GM19324 (cell line): Measurements from ENCODE around the gene PCK2.
"Not testable (repeated sequence)": the region's sequence is repeated elsewhere in the genome, so short reads cannot be mapped to it uniquely, and the experiment has no call there.

ENCODE experiments used
- ATAC-seq: cut with Tn5 transposase; IDR thresholded peaks from one replicate; pipeline ENCODE4 v1.9.1; 2021; ENCODE audit warnings: mild to moderate bottlenecking, moderate library complexity; ENCODE audit not compliant: unreplicated experiment, low FRiP score

PCK2 gene

GRCh38 chr14:24093207-24093900, 757 bp upstream of the PCK2 start:
- ATAC-seq, result no peak

GRCh38 chr14:24094841-24095270, 745 bp downstream of the PCK2 start:
- ATAC-seq, result no peak

GRCh38 chr14:24095271-24096068, 1.4 kb downstream of the PCK2 start:
- ATAC-seq, result peak; percentile 43

- ATAC-seq, result no peak
Measured at GRCh38 chr14:24096545-24097181, 2.6 kb downstream of the PCK2 start.

DNA sequence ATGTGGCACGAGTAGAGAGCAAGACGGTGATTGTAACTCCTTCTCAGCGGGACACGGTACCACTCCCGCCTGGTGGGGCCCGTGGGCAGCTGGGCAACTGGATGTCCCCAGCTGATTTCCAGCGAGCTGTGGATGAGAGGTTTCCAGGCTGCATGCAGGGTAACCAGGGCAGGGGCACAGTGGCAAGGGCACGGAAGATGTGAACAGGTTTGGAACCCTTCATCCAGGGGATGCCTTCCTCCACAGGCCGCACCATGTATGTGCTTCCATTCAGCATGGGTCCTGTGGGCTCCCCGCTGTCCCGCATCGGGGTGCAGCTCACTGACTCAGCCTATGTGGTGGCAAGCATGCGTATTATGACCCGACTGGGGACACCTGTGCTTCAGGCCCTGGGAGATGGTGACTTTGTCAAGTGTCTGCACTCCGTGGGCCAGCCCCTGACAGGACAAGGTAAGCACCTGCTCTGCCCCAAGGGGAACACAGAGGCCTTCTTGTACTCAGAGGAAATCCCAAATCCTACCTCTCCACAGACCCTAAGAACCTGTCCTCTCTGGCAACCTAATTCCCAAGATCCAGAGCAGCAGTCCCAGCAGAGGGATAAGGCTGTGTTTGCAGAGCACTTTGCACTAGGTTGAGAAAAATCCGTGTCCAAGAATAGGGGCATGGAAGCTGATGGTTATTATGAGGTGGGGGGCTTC, 4.3 kb downstream of the PCK2 start:
- ATAC-seq, result no peak

GRCh38 chr14:24098927-24099813, 5.1 kb downstream of the PCK2 start:
- ATAC-seq, result no peak

GRCh38 chr14:24100197-24100981, 6.3 kb downstream of the PCK2 start:
- ATAC-seq, result no peak

DNA sequence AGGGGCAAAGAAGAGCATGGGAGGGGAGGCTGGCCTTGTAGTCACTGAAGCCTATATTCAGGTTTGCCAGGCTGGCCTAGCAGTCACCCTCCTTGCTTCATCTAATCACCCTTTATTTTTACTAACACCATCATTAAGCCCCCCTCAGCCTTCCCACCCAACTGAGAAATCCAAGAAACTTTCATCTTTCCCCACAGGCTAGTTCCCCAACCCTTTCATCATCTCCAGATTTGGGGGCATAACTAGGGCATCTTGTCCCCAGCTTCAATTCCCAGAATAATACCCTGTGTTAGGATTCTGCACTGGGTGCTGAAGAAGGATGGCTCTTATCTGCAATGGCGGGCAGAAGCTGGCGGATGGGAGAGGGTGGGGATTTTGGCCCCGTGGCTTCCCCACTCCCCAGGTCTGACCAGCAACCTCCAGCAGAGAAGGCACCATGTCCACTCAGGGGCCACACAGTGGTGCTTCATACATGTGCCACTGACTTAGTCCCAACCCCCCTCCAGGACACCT, 6.9 kb downstream of the PCK2 start:
- no peak for ATAC-seq

DNA sequence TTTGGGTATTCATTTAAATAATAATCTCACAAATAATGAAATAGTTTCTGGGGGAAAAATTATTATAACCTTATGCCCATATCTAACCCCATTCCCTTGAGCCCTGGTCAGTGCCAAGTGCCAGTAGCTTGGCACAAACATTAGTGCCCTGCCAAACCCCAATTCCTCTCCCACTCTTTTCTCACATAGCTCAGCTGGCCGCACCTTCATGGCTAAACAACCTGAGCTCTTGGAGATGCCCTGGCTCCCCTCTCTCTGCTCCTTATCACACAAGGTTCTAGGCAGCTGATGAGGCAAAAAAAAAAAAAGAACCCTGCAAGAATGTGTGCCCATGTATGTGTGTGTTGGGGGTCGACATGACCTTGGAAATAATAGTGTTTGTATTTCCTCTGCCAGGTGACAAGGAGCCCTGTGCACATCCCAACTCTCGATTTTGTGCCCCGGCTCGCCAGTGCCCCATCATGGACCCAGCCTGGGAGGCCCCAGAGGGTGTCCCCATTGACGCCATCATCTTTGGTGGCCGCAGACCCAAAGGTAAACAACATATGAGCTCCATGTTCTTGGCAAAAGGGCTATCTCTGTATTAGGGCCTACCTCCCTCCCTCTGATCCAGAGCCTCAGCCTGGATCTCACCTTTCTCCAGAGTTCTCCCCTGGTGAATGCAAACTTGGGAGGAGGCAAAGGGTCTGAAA, 8.4 kb downstream of the PCK2 start:
- no peak for ATAC-seq

DNA sequence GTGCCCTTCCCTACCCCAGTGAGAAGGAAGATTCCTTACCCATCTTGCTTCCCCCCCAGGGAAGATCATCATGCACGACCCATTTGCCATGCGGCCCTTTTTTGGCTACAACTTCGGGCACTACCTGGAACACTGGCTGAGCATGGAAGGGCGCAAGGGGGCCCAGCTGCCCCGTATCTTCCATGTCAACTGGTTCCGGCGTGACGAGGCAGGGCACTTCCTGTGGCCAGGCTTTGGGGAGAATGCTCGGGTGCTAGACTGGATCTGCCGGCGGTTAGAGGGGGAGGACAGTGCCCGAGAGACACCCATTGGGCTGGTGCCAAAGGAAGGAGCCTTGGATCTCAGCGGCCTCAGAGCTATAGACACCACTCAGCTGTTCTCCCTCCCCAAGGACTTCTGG, 9.3 kb downstream of the PCK2 start:
- ATAC-seq, result no peak

GRCh38 chr14:24105609-24106239, 11.6 kb downstream of the PCK2 start:
- not testable (repeated sequence) for ATAC-seq

DNA sequence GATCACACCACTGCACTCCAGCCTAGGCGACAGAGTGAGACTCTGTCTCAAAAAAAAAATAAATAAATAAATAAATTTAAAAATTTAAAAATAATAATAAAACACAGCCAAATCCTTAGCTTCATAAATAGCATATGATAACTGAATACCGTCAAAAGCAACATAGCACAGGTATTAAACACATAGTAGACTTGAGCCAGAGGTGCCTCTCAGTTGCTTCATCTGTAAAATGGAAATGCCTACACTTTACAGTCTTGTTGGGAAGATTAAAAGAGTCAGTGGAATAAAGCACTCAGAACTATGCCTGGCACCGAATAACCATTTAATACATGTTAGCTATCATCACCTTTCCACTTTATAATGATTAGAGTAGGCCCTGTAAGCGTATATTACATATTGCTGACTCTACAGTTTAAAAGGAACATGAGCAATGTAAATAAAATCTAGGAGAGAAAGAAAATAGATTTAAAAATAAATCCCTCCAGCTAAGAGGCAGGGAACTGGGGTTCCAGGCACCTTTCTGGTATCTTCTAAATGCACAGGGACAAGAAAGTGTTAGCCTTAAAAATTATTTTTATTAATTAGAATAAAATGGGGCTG, 12.7 kb downstream of the PCK2 start:
- no peak for ATAC-seq

DNA sequence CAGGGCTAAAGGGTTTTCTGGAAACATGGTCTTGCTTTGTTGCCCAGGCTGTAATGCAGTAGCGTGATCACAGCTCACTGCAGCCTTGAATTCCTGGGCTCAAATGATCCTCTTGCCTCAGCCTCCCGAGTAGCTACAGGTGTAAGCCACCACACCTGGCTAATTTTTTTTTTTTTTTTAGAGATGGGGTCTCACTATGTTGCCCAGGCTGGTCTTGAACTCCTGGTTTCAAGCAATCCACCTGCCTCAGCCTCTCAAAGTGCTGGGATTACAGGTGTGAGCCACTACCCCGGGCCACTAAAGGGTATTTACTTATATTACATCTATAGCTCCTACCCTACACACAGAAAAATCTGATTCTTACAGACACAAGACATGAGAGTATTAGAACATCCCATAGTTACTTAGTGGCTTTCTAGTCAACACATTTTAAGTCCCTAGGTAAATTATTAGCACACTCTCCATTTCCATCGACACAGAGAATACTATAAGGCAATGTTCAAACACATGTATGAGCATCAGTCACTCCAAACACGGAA, 14.3 kb downstream of the PCK2 start:
- peak; percentile 26 for ATAC-seq

- ATAC-seq, result no peak
Measured at GRCh38 chr14:24110060-24110459, 15.9 kb downstream of the PCK2 start.

DNA sequence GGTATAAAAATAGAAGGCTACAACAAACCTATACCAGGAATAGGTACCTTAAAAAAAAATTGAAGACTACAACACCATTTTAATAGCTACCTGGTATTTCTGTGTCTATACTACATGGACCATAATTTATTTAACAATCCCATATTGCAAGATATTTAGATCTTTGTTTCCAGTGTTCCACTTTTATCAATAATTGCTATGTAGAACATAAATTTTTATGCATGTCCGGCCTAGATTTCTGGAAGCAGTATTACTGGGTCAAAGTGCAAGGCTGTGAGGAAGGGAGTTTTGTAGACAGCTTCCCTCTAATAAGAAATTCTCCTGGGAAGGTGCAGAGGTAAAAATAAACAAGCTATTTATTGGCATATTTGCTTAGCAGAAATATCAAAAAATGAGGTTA, 16.4 kb downstream of the PCK2 start:
- no peak for ATAC-seq

DNA sequence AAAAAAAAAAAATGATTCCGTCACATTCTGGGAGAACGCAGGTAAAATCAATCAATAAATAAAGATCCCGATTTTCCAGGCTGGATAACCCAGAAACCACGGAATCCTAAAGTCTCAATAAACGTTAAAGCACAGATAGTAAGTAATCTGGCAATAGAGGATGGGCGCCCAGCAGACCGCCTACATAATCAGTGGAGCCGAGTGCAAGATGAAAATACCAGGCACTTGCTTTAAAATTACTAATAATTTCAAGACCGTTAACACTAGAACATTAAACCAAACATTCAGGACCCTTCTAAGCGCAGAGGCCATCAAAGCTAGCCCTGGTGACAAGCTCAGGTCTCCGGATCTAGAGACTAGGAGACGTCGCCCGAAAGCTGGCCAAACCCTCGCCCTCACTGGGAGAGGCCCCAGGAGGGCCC, 19.3 kb downstream of the PCK2 start:
- no peak for ATAC-seq
